Lower leg skin (tissue), 4 donors: Measurements from ENCODE around the gene ZFAND6. TPM values are rescaled to one million over a fixed set of nuclear protein-coding genes. Genes with fewer than 3 reads are reported as not detected.
"Not testable (repeated sequence)": the region's sequence is repeated elsewhere in the genome, so short reads cannot be mapped to it uniquely, and the experiment has no call there.

Experiments
- DNase-seq, 2 donors: peaks; one replicate each; pipeline ENCODE4 v3.0.0-alpha.2; 2019; ENCODE audit warnings: low spot score in 2 of 2
- H3K4me3 ChIP-seq: fragments of 200-600 bp; sonication (generic); 2 replicates; pipeline ENCODE4 v1.5.1; 2017; ENCODE audit warnings: mild to moderate bottlenecking, low read depth; ENCODE audit not compliant: poor library complexity, severe bottlenecking
- CTCF ChIP-seq, 3 donors: fragments of 450-650 bp; IDR thresholded peaks; one replicate each; pipeline ENCODE4 v1.5.1; 2016; ENCODE audit warnings: antibody characterized with exemption in 3 of 3, mild to moderate bottlenecking in 3 of 3, moderate library complexity in 2 of 3
- POLR2A ChIP-seq, 2 donors: fragments of 450-650 bp; IDR thresholded peaks; one replicate each; pipeline ENCODE4 v1.6.1; 2016 to 2017; ENCODE audit warnings: antibody characterized with exemption in 2 of 2, mild to moderate bottlenecking in 1 of 2, moderate library complexity in 1 of 2
- WGBS, 2 donors: methylation state at CpG; one replicate each; pipeline ENCODE4 v1.1.5; 2018; 5-methylcytosine and 5-hydroxymethylcytosine counted together
- intact Hi-C: fragments of 100-400 bp; cut with DNase I; formaldehyde crosslinking; loops from one replicate; pipeline ENCODE4 v1.15.0; 2023; ENCODE audit warnings: low total_unique reads
- total RNA-seq, 4 donors: library from RNA; depleted of rRNA; stranded (reverse); fragments of >200 nt; gene quantifications; one replicate each; pipeline ENCODE4 v1.1.0, GENCODE V29; 2016

ZFAND6 gene
- total RNA-seq, 4 donors from 2014 or later = 95.6 to 139 (median 107) TPM

- 90 to 93% methylated on average over 4 of the region's 4 CpGs for WGBS, 2 donors
- no peak overlapping the region for H3K4me3 ChIP-seq
- no peak for DNase-seq
- no peak for TF ChIP-seq POLR2A (IDR thresholded peaks at IDR 0.05)
- TF ChIP-seq CTCF (IDR thresholded peaks at IDR 0.05) = no peak
- intact Hi-C loops = no loop called here
Observed at GRCh38 chr15:80121546-80121945, 62.1 kb downstream of the ZFAND6 start.

DNA sequence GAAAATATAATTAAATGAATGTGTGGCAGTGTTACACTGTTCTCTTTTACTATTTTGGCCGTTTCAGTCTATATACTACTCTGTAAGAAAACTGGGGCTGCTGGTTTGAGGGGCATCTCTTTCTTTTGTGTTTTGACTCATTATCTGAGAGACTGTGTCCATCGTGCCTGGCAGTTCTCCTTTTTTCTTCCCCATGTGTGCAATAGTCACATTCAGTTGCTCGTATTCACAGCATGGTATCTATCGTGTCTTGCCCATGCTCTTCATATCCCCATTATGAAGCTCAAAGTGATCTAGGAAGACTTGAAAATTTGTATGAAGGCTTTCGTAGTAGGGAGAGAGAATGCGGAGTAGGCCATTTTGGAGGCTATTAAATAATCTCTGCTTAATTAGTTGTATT lies 63.6 kb downstream of the ZFAND6 start:
- TF ChIP-seq CTCF (IDR thresholded peaks at IDR 0.05) (no peak), POLR2A (IDR thresholded peaks at IDR 0.05) (no peak)
- no peak overlapping the region for H3K4me3 ChIP-seq
- no peak for DNase-seq
- 92 to 96% methylated on average over 6 of the region's 6 CpGs for WGBS, 2 donors
- intact Hi-C loops = no loop called here

DNA sequence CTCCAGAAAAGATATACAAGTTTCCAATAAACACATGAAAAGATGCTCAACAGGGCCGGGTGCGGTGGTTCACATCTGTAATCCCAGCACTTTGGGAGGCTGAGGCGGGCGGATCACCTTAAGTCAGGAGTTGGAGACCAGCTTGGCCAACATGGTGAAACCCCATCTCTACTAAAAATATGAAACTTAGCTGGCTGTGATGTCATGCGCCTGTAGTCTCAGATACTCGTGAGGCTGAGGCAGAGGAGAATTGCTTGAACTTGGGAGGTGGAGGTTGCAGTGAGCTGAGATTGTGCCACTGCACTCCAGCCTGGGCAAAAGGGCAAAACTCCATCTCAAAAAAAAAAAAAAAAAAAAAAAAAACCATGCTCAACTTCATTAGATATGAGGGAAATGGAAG lies 67.8 kb downstream of the ZFAND6 start:
- H3K4me3 ChIP-seq, intact Hi-C loops, DNase-seq: not testable (repeated sequence)
- whole genome bisulfite sequencing, 2 donors = 93 to 96% methylated on average over 6 of the region's 6 CpGs

DNA sequence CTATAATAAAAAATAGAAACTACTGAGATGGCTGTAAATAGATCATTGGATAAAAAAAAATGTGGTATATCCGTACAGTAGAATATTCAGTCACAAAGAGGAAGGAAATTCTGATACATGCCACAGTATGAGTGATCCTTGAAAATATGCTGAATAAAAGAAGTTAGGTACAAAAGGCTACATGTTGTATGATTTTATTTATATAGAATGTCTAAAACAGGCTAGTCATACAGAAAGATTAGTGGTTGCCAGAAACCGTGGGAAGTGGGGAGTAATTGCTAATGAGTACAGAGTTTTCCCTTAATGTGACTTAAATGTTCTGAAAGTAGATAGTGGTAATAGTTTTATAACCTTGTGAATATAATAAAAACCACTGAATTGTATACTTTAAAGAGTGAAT lies 68.4 kb downstream of the ZFAND6 start:
- TF ChIP-seq CTCF (IDR thresholded peaks at IDR 0.05) (no peak), POLR2A (IDR thresholded peaks at IDR 0.05) (no peak)
- intact Hi-C loops = no loop called here
- 75 to 80% methylated on average over 2 of the region's 2 CpGs for WGBS, 2 donors
- DNase-seq = no peak
- no peak overlapping the region for H3K4me3 ChIP-seq

DNA sequence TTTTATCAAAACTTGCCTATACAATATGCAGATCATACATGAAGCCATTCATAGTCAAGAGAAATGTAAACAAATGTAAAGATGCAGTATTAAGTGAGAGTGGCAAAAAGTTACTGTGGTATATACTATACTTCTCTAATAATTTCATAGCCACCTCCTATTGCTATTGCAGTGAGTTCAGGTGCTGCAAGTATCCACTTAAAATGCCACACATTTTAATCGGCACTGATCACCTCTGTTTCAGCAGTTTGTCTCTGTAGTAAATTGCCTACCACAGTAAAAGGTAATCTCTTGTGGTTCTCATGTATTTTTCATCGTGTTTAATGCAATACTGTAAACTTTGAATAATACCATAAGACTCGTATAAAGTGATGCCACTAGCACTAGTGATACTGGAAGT lies 72.9 kb downstream of the ZFAND6 start:
- DNase-seq = no peak
- H3K4me3 ChIP-seq = no peak overlapping the region
- no peak for TF ChIP-seq POLR2A (IDR thresholded peaks at IDR 0.05)
- TF ChIP-seq CTCF (IDR thresholded peaks at IDR 0.05) = no peak
- WGBS, 2 donors = 89 to 90% methylated on average over 3 of the region's 3 CpGs
- intact Hi-C loops = no loop called here

GRCh38 chr15:80136854-80137253 lies 77.4 kb downstream of the ZFAND6 start:
- TF ChIP-seq CTCF (IDR thresholded peaks at IDR 0.05) (no peak), POLR2A (IDR thresholded peaks at IDR 0.05) (no peak)
- H3K4me3 ChIP-seq = no peak overlapping the region
- no peak for DNase-seq
- WGBS, 2 donors = 92 to 93% methylated on average over 3 of the region's 3 CpGs
- intact Hi-C loops = no loop called here
